B cell (primary cell): ENCODE measurements around the gene B4GALT5. TPM values are rescaled to one million over a fixed set of nuclear protein-coding genes. Genes with fewer than 3 reads are reported as not detected.

ENCODE experiments used
- ATAC-seq: fragments of 200-7000 bp; cut with Tn5 transposase; one replicate; pipeline ENCODE4 v1.10.0; 2021; ENCODE audit warnings: low read depth, mild to moderate bottlenecking, moderate number of reproducible peaks, moderate library complexity
- CTCF ChIA-PET: fragments of 350-600 bp; sonication (Branson Sonifier 250); formaldehyde crosslinking; loops from one replicate; lab custom pipeline; 2021; ENCODE audit warnings: antibody characterized with exemption, inconsistent platforms; lab: Charles Lee
- POLR2A ChIA-PET: fragments of 350-600 bp; sonication (Branson Sonifier 250); formaldehyde crosslinking; loops from one replicate; lab custom pipeline; 2021; ENCODE audit warnings: antibody characterized with exemption; lab: Charles Lee
- DNase-seq: peaks from one replicate; pipeline ENCODE4 v3.0.0; 2013
- H2AFZ ChIP-seq: 2 replicates; pipeline ENCODE4 v1.6.1; 2012; ENCODE audit warnings: mild to moderate bottlenecking, low read depth, low read length; ENCODE audit not compliant: insufficient read depth, poor library complexity, severe bottlenecking
- H3K27ac ChIP-seq, 2 donors: 1 replicate in 1 of 2; 2 replicates in 1 of 2; pipeline ENCODE4 v1.5.1; 2012 to 2013; ENCODE audit warnings: low read length in 2 of 2, mild to moderate bottlenecking in 2 of 2, moderate library complexity in 1 of 2
- H3K27me3 ChIP-seq, 4 experiments: fragments of 200-600 bp in 1 of 4; sonication (generic) in 1 of 4; replicated peaks in 1 of 4; 1 replicate in 2 of 4; 2 replicates in 2 of 4; pipeline versions ENCODE4 v1.6.1 to v1.7.0; 2013 to 2016; ENCODE audit warnings: low read length in 3 of 4, mild to moderate bottlenecking in 2 of 4, mixed read lengths in 1 of 4, moderate library complexity in 1 of 4; ENCODE audit not compliant: insufficient read depth in 4 of 4, control insufficient read depth in 3 of 4; ENCODE audit errors: control extremely low read depth in 1 of 4
- H3K36me3 ChIP-seq, 2 experiments: replicated peaks in 1 of 2; 1 replicate in 1 of 2; 2 replicates in 1 of 2; pipeline versions ENCODE4 v1.6.1 to v1.7.1; 2013; ENCODE audit warnings: low read length in 1 of 2; ENCODE audit not compliant: insufficient read depth in 2 of 2, control insufficient read depth in 1 of 2; ENCODE audit errors: control extremely low read depth in 1 of 2, extremely low read depth in 1 of 2
- H3K4me1 ChIP-seq, 2 donors: fragments of 200-600 bp in 1 of 2; sonication (generic) in 1 of 2; 1 replicate in 1 of 2; 2 replicates in 1 of 2; pipeline versions ENCODE4 v1.5.1 to v1.6.1; 2013 to 2017; ENCODE audit warnings: low read length in 2 of 2; ENCODE audit not compliant: control insufficient read depth in 2 of 2, insufficient read depth in 2 of 2
- H3K4me2 ChIP-seq: replicated peaks from 2 replicates; pipeline ENCODE3; 2012; ENCODE audit warnings: mild to moderate bottlenecking, low read depth, low read length; ENCODE audit not compliant: poor library complexity, severe bottlenecking
- H3K4me3 ChIP-seq, 5 experiments: fragments of 200-600 bp in 1 of 5; sonication (generic) in 1 of 5; 1 replicate in 3 of 5; 2 replicates in 2 of 5; pipeline versions ENCODE4 v1.5.1 to v1.7.0; 2011 to 2016; ENCODE audit warnings: low read length in 4 of 5, mild to moderate bottlenecking in 4 of 5, low read depth in 2 of 5, control low read depth in 1 of 5, moderate library complexity in 1 of 5; ENCODE audit not compliant: insufficient read depth in 1 of 5; ENCODE audit errors: control extremely low read depth in 1 of 5, extremely low read depth in 1 of 5
- H3K79me2 ChIP-seq: fragments of 200-600 bp; sonication (generic); one replicate; pipeline ENCODE4 v1.6.0; 2016; ENCODE audit warnings: low read length; ENCODE audit not compliant: control insufficient read depth, insufficient read depth
- H3K9ac ChIP-seq: fragments of 200-600 bp; sonication (generic); 2 replicates; pipeline ENCODE4 v1.6.1; 2017; ENCODE audit warnings: mild to moderate bottlenecking, low read length, moderate library complexity
- H3K9me3 ChIP-seq, 3 donors: one replicate each; pipeline versions ENCODE4 v1.6.1 to v1.7.1; 2013; ENCODE audit warnings: low read length in 2 of 3; ENCODE audit not compliant: control insufficient read depth in 2 of 3, insufficient read depth in 1 of 3; ENCODE audit errors: control extremely low read depth in 1 of 3
- H4K20me1 ChIP-seq: 2 replicates; pipeline ENCODE4 v1.6.0; 2012; ENCODE audit warnings: mild to moderate bottlenecking, low read length; ENCODE audit not compliant: insufficient read depth, control insufficient read depth, poor library complexity, severe bottlenecking
- H3K27ac Mint-ChIP-seq: one replicate; pipeline ENCODE4 v1.8.0; 2021; ENCODE audit warnings: mixed read lengths
- H3K27me3 Mint-ChIP-seq: one replicate; pipeline ENCODE4 v1.8.0; 2021; ENCODE audit warnings: mixed read lengths
- H3K4me1 Mint-ChIP-seq: one replicate; pipeline ENCODE4 v1.8.0; 2021; ENCODE audit warnings: mixed read lengths
- H3K4me3 Mint-ChIP-seq: one replicate; pipeline ENCODE4 v1.8.0; 2021; ENCODE audit warnings: mixed read lengths
- H3K9me3 Mint-ChIP-seq: one replicate; pipeline ENCODE4 v1.8.0; 2022; ENCODE audit warnings: mixed read lengths; ENCODE audit not compliant: insufficient read depth
- EZH2 ChIP-seq: IDR thresholded peaks from 2 replicates; pipeline ENCODE4 v1.6.1; 2012; ENCODE audit warnings: borderline replicate concordance, low read depth, mild to moderate bottlenecking, moderate library complexity, low read length; ENCODE audit not compliant: insufficient read depth, poor library complexity, severe bottlenecking
- WGBS: methylation state at CpG from one replicate; pipeline ENCODE4 v1.1.5; 2013; ENCODE audit warnings: missing lambda C conversion rate; ENCODE audit not compliant: insufficient coverage; 5-methylcytosine and 5-hydroxymethylcytosine counted together
- intact Hi-C: fragments of 100-400 bp; cut with micrococcal nuclease; formaldehyde crosslinking; loops from one replicate; pipeline ENCODE4 v1.10.0; 2022
- polyA plus RNA-seq: library from polyadenylated mRNA; depleted of rRNA; stranded (reverse); fragments of >200 nt; gene quantifications from 2 replicates; pipeline ENCODE4 v1.2.3, GENCODE V29; 2012
- total RNA-seq, 2 donors: library from RNA; stranded (reverse); fragments of 120-200 nt in 1 of 2; gene quantifications; 1 replicate in 1 of 2; 2 replicates in 1 of 2; pipeline versions ENCODE4 v1.2.3 to v1.2.4, GENCODE V29; 2013 to 2022
- TF ChIP-seq, protein P1 (sequence below): fragments of 200-600 bp; IDR thresholded peaks from one replicate; pipeline ENCODE4 v1.8.0; 2022; ENCODE audit warnings: antibody characterized with exemption, mild to moderate bottlenecking

Gene B4GALT5
- total and polyA plus RNA-seq, 2 donors (not counting 1 experiment from before 2014, with no cell fraction given): 3.4 to 7.3 TPM

DNA sequence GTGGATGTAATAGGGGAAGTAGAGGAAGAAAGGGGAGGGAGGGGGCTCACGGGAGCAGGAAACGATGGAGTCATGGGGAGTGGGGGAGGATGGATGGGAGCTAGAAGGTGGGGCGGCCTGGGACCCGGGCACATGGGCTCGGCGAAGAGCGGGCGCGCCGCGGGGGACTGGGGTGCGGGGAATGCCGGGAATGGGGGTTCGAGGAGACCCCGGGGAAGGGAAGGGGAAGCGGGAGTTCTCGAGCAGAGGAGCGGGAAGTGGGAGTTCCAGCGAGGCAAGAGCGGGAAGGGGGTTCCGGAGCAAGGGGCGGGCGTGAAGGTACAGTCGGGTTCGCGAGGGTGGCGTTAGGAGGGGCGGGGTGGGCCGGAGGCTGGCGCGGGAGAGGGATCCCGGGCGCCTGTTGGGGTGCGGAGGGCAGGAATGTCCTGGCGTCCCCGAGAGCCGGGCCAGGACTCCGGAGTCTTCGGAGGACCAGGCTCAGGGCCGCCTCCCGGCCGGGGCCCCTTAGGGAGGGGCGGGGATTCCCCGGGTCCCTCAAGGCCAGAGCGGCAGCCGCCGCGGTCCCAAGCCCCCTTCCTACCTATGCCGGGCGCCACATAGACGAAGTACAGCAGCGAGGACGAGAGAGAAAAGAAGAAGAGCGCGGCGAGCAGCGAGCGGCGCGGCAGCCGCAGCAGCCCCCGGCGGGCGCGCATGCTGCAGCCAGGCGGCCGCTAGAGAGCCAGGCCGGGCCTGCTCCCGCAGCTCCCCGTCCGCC, 504 bp downstream of the B4GALT5 start:
- Histone ChIP-seq H3K36me3 (no peaks in the 10 kb centered on the region), H3K79me2 (peaks cover 32% of the 10 kb centered on the region), H3K27ac (peak overlapping the region; percentile 45 to 75), H3K4me2 (peak overlapping the region; percentile 99), H3K9ac (peak overlapping the region; percentile 82), H2AFZ (peak overlapping the region; percentile 89), H3K27me3 (no peaks in the 10 kb centered on the region), H3K4me1 (peaks cover 20% of the 10 kb centered on the region in 2 donors), H3K4me3 (peak overlapping the region; percentile 27 to 88 (median 79)), H3K9me3 (no peaks in the 10 kb centered on the region), H4K20me1 (no peaks in the 10 kb centered on the region)
- ChIA-PET POLR2A (interaction anchor here (0.6 to 0.9 kb wide), 2 partner anchors 8 to 1194 kb away, joined by 3 to 4 read pairs; no protein-coding TSS in a partner anchor), CTCF (interaction anchor here (0.6 to 1.9 kb wide), 6 partner anchors 20 to 132 kb away, joined by 3 to 4 read pairs (median 3); no protein-coding TSS in a partner anchor)
- TF ChIP-seq EZH2: no peak
- TF ChIP-seq, protein P1, sequence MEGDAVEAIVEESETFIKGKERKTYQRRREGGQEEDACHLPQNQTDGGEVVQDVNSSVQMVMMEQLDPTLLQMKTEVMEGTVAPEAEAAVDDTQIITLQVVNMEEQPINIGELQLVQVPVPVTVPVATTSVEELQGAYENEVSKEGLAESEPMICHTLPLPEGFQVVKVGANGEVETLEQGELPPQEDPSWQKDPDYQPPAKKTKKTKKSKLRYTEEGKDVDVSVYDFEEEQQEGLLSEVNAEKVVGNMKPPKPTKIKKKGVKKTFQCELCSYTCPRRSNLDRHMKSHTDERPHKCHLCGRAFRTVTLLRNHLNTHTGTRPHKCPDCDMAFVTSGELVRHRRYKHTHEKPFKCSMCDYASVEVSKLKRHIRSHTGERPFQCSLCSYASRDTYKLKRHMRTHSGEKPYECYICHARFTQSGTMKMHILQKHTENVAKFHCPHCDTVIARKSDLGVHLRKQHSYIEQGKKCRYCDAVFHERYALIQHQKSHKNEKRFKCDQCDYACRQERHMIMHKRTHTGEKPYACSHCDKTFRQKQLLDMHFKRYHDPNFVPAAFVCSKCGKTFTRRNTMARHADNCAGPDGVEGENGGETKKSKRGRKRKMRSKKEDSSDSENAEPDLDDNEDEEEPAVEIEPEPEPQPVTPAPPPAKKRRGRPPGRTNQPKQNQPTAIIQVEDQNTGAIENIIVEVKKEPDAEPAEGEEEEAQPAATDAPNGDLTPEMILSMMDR: no peak
- H3K4me1 Mint-ChIP-seq: peaks cover 49% of the 10 kb centered on the region
- peak; percentile 75 for DNase-seq
- WGBS: under 1% methylated on average over 71 of the region's 71 CpGs
- peak overlapping the region; percentile 92 for H3K27ac Mint-ChIP-seq
- intact Hi-C loops: loop anchor here (2.0 to 10.0 kb wide), 3 partner anchors 90 to 202 kb away; partner anchors contain the start of gene SPATA2
- peak; percentile 69 for ATAC-seq
- peak overlapping the region; percentile 94 for H3K4me3 Mint-ChIP-seq
- no peaks in the 10 kb centered on the region for H3K9me3 Mint-ChIP-seq
- no peaks in the 10 kb centered on the region for H3K27me3 Mint-ChIP-seq

DNA sequence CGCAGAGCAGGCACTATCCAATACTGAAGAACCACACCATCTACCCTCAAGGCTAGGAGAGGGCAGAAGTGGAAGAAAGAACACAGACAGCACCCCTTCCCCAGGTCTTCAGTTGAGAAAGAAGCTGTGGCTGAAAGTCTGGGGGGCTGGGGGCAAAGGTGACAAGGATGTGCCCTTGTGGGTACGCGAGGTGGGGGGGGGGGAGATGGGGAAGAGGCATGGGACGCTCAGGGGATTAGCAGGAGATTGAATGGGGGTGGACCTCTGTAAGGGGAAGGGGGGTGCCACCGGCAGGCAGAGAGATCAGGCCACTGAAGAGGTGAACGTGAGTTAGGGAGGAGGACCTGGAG, 1.1 kb downstream of the B4GALT5 start:
- Histone ChIP-seq H4K20me1 (no peaks in the 10 kb centered on the region), H3K27me3 (no peaks in the 10 kb centered on the region), H3K9me3 (no peaks in the 10 kb centered on the region), H3K4me1 (peaks cover 20% of the 10 kb centered on the region in 2 donors), H3K4me3 (peak overlapping the region; percentile 27 to 88 (median 79)), H3K4me2 (peak overlapping the region; percentile 99), H3K27ac (peak overlapping the region in 1 of 2 donors; percentile 75), H3K36me3 (no peaks in the 10 kb centered on the region), H3K9ac (peak overlapping the region; percentile 82), H3K79me2 (peaks cover 32% of the 10 kb centered on the region), H2AFZ (peak overlapping the region; percentile 89)
- intact Hi-C loops: loop anchor here (2.0 to 10.0 kb wide), 3 partner anchors 90 to 202 kb away; partner anchors contain the start of gene SPATA2
- no peak for DNase-seq
- Mint-ChIP-seq H3K4me1 (peaks cover 49% of the 10 kb centered on the region), H3K4me3 (peak overlapping the region; percentile 94), H3K9me3 (no peaks in the 10 kb centered on the region), H3K27me3 (no peaks in the 10 kb centered on the region), H3K27ac (peak overlapping the region; percentile 77)
- ChIA-PET POLR2A (interaction anchor here (0.9 kb wide), 1 partner anchor 8 kb away, joined by 4 read pairs; no protein-coding TSS in a partner anchor), CTCF (interaction anchor here (1.0 kb wide), 1 partner anchor 104 kb away, joined by 3 read pairs; no protein-coding TSS in a partner anchor)
- no peak for TF ChIP-seq EZH2
- TF ChIP-seq, protein P1: no peak
- ATAC-seq: no peak
- WGBS: 0% methylated on average over 4 of the region's 6 CpGs
